Adrenal gland (tissue), 5 donors: Measurements from ENCODE around the gene DNAJB2.

Experiments used
- POLR2A ChIP-seq, 2 donors: fragments of 450-650 bp; IDR thresholded peaks; one replicate each; pipeline ENCODE4 v1.6.1; 2017; ENCODE audit warnings: antibody characterized with exemption in 2 of 2, mild to moderate bottlenecking in 2 of 2, moderate library complexity in 1 of 2
- TF ChIP-seq, protein P1 (sequence below), 6 experiments: fragments of 450-650 bp in 4 of 6; fragments of 200-600 bp in 2 of 6; sonication (generic) in 1 of 6; IDR thresholded peaks; 1 replicate in 5 of 6; 2 replicates in 1 of 6; pipeline versions ENCODE4 v1.5.1 to v1.8.0; 2016 to 2021; ENCODE audit warnings: antibody characterized with exemption in 6 of 6, mild to moderate bottlenecking in 2 of 6, moderate library complexity in 1 of 6
- donor health status: DM: no; HTN: no; CAD: no.

DNA sequence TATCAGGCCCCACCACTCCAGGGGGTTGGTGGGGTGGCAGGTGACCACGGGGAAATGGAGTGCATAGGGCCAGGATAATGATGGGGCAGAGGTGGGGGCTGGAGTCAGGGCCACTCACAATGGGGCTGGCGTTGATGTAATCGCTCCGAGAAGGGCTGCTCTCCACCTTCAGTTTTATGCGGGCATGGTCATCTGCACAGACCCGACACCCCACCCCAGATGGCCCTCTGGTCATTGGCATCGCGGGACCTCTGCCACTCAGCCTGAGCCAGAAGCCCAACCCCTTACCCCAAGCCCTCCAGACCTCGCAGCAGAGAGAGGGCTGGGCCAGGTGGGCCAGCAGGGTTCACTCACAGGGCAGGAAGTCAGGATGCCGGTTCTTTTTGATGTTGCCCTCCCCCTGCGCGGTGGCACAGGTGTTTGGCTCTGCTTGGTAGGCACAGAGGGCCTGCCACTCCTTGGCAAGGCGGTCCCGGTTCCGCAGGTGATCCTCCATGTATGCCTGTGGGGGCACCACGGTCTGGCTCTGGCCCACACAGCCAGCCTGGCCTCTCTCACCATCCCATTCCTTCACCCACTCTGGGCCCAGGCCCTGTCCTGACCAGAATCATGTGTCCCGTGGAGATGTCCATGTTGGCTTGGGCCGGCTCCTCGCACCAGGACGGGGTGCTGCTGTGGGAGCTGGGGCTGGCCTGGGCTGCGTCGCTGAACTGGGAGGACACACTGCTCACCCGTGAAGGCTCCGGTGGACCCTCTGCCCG, 17.6 kb downstream of the DNAJB2 start:
- no peak for TF ChIP-seq POLR2A (IDR thresholded peaks at IDR 0.05)
- TF ChIP-seq, protein P1, sequence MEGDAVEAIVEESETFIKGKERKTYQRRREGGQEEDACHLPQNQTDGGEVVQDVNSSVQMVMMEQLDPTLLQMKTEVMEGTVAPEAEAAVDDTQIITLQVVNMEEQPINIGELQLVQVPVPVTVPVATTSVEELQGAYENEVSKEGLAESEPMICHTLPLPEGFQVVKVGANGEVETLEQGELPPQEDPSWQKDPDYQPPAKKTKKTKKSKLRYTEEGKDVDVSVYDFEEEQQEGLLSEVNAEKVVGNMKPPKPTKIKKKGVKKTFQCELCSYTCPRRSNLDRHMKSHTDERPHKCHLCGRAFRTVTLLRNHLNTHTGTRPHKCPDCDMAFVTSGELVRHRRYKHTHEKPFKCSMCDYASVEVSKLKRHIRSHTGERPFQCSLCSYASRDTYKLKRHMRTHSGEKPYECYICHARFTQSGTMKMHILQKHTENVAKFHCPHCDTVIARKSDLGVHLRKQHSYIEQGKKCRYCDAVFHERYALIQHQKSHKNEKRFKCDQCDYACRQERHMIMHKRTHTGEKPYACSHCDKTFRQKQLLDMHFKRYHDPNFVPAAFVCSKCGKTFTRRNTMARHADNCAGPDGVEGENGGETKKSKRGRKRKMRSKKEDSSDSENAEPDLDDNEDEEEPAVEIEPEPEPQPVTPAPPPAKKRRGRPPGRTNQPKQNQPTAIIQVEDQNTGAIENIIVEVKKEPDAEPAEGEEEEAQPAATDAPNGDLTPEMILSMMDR (IDR thresholded peaks at IDR 0.05), result no peak
